ENCODE results near the gene XKRX.
A peak's percentile ranks its signal among the peaks of the same experiment; 100 is the strongest.

The XKRX gene

GRCh38 chrX:100928660-100929613, at the start of gene XKRX:
Gene XKRX, minus strand, starts transcription at chrX:100928917. Its CDS starts 613 bp downstream, at chrX:100928304.
- DNase-seq = peak; percentile 46

GRCh38 chrX:100976211-100976610, 47.5 kb upstream of the XKRX start:
- no peak for DNase-seq

DNA sequence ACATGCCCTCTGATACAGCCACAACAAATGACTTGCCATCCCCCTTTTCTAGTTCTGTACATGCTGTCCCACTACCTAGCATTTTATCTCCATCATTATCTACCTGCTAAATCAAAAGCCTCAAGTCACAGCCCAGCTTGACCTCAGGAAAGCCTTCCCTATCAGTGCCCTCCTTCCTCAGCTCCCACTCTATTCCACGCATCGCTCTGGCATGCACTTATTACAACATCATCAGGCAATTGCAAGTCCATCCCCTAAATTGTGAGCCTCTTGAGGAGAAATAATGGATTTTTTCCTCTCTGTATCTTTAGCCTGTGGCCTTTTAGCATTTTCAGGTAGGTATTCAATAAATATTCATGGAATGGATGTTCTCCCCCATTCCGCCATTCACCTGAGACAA, 46.5 kb upstream of the XKRX start:
- no peak for DNase-seq

DNA sequence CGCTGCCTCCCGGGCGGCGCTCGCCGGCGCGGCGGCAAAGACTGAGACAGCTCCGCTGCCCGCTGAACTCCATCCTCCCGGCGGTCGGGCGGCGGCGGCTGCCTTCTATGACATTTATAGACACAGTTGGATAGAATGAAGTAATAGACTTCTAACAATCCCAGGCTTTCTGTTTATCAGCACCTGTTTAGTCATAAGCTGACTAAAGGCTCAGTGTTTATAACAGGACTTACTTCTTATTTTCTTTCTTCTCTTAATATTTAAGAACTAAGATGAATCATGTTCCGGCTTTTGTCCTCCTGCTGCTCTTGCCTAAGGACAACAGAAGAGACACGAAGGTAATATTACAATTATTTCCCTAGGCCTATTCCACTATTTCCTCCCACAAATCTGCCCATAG, 44.7 kb upstream of the XKRX start:
- DNase-seq = no peak

DNA sequence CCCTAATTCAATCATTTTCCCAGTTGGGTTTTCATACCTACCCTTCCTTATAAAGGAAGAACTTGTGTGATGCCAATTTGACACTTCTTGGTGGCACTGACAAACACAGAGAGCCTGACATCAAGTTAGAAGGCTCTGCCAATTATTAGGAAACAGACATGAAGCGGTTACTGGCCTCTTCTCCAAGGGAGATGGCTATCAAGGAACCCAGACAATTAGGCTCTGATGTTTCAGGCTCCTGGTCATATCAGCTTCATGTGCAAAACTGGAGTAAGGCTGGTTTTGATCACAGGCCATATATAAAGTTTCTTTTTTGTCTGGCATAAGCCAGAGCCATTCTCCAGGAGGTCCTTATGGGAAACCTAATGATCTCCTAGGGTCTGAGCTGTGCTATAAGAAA, 41.2 kb upstream of the XKRX start:
- no peak for DNase-seq

DNA sequence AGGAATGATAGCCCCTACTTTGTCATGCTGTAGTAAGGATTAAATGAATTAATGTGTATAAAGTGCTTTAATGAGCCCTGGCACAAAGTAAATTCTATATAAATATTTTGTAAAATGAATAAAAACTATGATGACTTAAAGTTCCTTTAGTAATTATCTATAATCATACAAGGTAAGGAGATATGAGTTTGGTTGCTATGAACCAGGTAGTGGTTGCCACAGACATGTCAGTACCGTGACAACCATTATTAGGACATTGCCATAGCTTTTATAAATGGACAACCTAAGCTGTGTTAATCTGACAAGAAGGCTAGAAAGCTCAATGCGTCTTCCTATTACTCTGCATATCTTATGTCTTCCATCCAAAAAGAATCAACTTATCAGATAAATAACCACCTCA, 40.7 kb upstream of the XKRX start, which contains the start of gene ARL13A:
Gene ARL13A (plus strand): TSS at position 301 of the 400 bp plus-strand sequence. CDS start 3,982 bp downstream, outside the sequence.
- DNase-seq = no peak

GRCh38 chrX:100964362-100964761, 35.6 kb upstream of the XKRX start:
- no peak for DNase-seq

DNA sequence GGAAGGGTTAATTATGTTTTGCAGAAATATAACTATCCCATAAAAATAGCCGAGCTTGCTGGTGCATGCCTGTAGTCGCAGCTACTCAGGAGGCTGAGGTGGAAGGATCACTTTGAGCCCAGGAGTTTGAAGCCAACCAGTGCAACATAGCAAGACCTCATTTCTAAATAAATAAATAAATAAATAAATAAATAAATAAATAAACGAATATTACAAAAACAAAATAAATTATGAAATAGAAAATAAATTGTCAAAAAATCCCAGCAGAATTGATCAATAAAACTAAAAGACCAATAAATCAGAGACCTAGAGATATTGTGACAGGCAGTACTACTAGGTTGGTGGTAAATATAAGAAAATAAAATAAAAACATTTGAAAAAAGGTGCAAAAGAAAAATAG, 34.1 kb upstream of the XKRX start:
- DNase-seq = no peak

DNA sequence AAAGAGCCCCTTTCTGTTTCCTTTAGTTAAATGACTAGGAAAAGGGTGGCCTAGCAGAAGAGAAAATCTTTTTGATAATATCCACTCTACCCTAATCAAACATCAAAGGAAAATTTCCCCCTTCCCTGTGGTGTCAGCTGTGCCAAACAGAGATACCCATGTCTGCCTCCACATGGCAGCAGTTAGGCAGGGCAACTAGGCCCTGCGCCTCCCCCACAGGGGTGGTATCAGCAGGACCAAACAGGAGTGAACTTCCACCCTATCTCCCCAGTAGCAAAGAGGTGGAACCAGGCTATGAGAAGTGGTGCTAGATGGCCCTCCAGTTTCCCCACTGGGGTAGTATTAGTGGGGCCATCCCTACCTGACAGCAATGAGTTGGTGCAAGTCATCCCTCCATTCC, 19.8 kb upstream of the XKRX start:
- no peak for DNase-seq

- DNase-seq = no peak
Measured at GRCh38 chrX:100946299-100946927, 17.7 kb upstream of the XKRX start.

GRCh38 chrX:100944601-100945000, 15.9 kb upstream of the XKRX start:
- no peak for DNase-seq

GRCh38 chrX:100939333-100939732, 10.6 kb upstream of the XKRX start:
- DNase-seq = no peak

GRCh38 chrX:100935767-100936166, 7.0 kb upstream of the XKRX start:
- DNase-seq = no peak

- DNase-seq = no peak
Measured at GRCh38 chrX:100931925-100932285, 3.2 kb upstream of the XKRX start.

DNA sequence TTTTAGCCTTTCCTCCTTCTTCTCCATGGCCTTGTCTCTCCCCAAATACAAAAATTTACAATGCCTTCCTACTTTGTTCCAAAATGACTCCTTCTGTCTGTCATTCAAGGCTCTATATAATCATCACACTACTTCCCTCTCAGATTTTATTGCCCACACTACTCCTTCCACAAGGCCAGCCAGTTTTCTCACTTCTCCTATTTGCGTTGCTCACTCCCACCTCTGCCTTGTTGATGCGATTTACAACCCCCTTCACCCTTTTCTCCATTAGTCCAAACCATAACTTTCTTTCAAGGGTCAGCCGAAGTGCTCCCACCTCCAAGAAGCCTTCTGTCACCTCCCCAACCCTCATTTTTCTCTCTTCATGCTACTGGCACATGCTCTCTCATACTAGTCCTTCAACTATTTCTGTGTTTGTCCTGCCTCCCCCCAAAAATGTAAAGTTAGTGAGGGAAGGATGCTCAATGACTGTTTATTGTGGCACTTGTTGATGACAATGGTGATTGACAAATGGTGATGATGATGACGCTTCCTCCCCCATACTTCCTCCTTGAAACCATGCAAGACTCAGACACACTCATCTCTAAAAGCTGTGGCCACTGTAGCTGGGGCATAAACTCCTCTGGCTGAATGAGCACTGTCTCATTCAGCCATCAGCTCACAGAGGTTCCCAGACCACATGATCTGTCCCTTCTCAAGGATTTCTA, 2.7 kb upstream of the XKRX start:
- DNase-seq = no peak

- no peak for DNase-seq
Measured at GRCh38 chrX:100926453-100926852, 2.3 kb downstream of the XKRX start.

GRCh38 chrX:100924375-100924774, 4.3 kb downstream of the XKRX start:
- no peak for DNase-seq

GRCh38 chrX:100915562-100915961, 13.2 kb downstream of the XKRX start:
- DNase-seq = no peak

- DNase-seq = no peak
Measured at GRCh38 chrX:100913111-100913510, 15.6 kb downstream of the XKRX start.

DNA sequence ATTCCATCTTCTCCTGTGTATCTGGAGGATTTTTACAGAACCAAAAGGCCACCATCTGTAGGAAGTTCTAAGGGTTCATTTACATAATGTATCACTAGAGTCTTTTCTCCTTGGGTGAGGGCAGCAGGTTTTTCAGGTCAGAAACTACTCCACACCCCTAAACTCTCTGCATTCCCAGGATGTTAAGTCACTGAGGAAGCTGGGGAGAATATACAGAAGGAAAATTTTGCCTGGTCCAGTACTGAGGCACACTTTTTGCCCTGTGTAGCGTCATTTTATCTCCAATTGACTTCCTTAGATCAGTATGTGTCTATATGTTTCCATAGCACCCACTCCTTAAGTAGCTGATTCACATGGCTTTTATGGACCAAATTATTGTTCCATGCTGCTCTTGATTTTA, 17.0 kb downstream of the XKRX start:
- DNase-seq = no peak

DNA sequence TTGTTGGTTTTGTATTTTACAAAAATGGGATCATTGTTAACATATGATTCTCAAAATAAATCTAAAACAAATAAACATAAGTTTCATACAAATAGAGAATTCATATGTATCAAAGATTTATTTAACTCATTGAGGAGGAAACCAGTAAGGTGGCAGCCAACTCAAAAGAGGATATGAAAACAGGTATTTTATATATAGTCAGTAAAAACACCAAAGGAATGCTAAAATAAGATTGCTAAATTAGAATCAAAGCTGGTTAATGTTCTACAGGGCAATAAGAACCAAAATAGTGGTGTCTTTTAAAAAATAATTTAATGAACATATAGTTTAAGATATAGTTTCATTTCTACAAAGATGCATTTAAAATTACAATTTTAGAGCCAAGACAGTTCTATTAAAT, 23.1 kb downstream of the XKRX start:
- DNase-seq = no peak

- DNase-seq = no peak
Measured at GRCh38 chrX:100904433-100904832, 24.3 kb downstream of the XKRX start.

DNA sequence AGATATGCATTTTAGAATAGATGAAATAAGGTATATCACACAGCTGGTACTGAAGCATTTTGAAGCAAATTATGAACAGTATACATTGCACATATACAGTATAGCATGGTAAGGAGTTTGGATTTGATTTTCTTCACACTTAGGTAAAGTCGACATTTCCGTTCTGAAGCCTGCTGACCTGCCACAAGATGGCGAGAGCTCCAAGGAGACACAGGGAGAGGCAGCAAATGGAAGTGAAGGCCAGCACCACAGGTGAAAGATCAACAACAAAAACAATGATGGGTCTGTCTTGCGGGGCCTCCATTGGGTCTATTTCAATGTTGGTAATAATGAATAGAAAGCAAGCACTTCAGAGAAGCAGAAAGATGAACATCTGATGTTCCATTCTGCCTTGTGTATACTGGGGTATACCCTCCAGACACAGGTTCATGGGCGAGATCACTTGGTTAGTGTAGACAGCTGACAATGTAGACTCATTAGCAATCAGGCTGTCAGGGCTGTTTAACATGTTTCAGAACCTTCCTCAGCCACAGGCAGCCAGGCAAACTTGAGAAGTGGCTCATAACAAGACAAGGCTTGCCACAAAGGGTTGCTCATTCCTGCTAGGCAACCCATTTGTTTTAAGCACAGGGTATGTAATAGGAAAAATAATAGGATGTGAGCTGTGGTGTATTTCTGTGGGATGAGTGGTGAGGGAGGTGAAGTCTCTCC, 33.2 kb downstream of the XKRX start:
- DNase-seq = no peak
